B cell (primary cell): ENCODE results near the gene RABGGTB. TPM values are rescaled to one million over a fixed set of nuclear protein-coding genes. Genes with fewer than 3 reads are reported as not detected.

Experiments used
- ATAC-seq: fragments of 200-7000 bp; cut with Tn5 transposase; one replicate; pipeline ENCODE4 v1.10.0; 2021; ENCODE audit warnings: low read depth, mild to moderate bottlenecking, moderate number of reproducible peaks, moderate library complexity
- CTCF ChIA-PET: fragments of 350-600 bp; sonication (Branson Sonifier 250); formaldehyde crosslinking; loops from one replicate; lab custom pipeline; 2021; ENCODE audit warnings: antibody characterized with exemption, inconsistent platforms; lab: Charles Lee
- POLR2A ChIA-PET: fragments of 350-600 bp; sonication (Branson Sonifier 250); formaldehyde crosslinking; loops from one replicate; lab custom pipeline; 2021; ENCODE audit warnings: antibody characterized with exemption; lab: Charles Lee
- DNase-seq: peaks from one replicate; pipeline ENCODE4 v3.0.0; 2013
- H2AFZ ChIP-seq: 2 replicates; pipeline ENCODE4 v1.6.1; 2012; ENCODE audit warnings: mild to moderate bottlenecking, low read depth, low read length; ENCODE audit not compliant: insufficient read depth, poor library complexity, severe bottlenecking
- H3K27ac ChIP-seq, 2 donors: 1 replicate in 1 of 2; 2 replicates in 1 of 2; pipeline ENCODE4 v1.5.1; 2012 to 2013; ENCODE audit warnings: low read length in 2 of 2, mild to moderate bottlenecking in 2 of 2, moderate library complexity in 1 of 2
- H3K27me3 ChIP-seq, 4 experiments: fragments of 200-600 bp in 1 of 4; sonication (generic) in 1 of 4; replicated peaks in 1 of 4; 1 replicate in 2 of 4; 2 replicates in 2 of 4; pipeline versions ENCODE4 v1.6.1 to v1.7.0; 2013 to 2016; ENCODE audit warnings: low read length in 3 of 4, mild to moderate bottlenecking in 2 of 4, mixed read lengths in 1 of 4, moderate library complexity in 1 of 4; ENCODE audit not compliant: insufficient read depth in 4 of 4, control insufficient read depth in 3 of 4; ENCODE audit errors: control extremely low read depth in 1 of 4
- H3K36me3 ChIP-seq, 2 experiments: replicated peaks in 1 of 2; 1 replicate in 1 of 2; 2 replicates in 1 of 2; pipeline versions ENCODE4 v1.6.1 to v1.7.1; 2013; ENCODE audit warnings: low read length in 1 of 2; ENCODE audit not compliant: insufficient read depth in 2 of 2, control insufficient read depth in 1 of 2; ENCODE audit errors: control extremely low read depth in 1 of 2, extremely low read depth in 1 of 2
- H3K4me1 ChIP-seq, 2 donors: fragments of 200-600 bp in 1 of 2; sonication (generic) in 1 of 2; 1 replicate in 1 of 2; 2 replicates in 1 of 2; pipeline versions ENCODE4 v1.5.1 to v1.6.1; 2013 to 2017; ENCODE audit warnings: low read length in 2 of 2; ENCODE audit not compliant: control insufficient read depth in 2 of 2, insufficient read depth in 2 of 2
- H3K4me2 ChIP-seq: replicated peaks from 2 replicates; pipeline ENCODE3; 2012; ENCODE audit warnings: mild to moderate bottlenecking, low read depth, low read length; ENCODE audit not compliant: poor library complexity, severe bottlenecking
- H3K4me3 ChIP-seq, 5 experiments: fragments of 200-600 bp in 1 of 5; sonication (generic) in 1 of 5; 1 replicate in 3 of 5; 2 replicates in 2 of 5; pipeline versions ENCODE4 v1.5.1 to v1.7.0; 2011 to 2016; ENCODE audit warnings: low read length in 4 of 5, mild to moderate bottlenecking in 4 of 5, low read depth in 2 of 5, control low read depth in 1 of 5, moderate library complexity in 1 of 5; ENCODE audit not compliant: insufficient read depth in 1 of 5; ENCODE audit errors: control extremely low read depth in 1 of 5, extremely low read depth in 1 of 5
- H3K79me2 ChIP-seq: fragments of 200-600 bp; sonication (generic); one replicate; pipeline ENCODE4 v1.6.0; 2016; ENCODE audit warnings: low read length; ENCODE audit not compliant: control insufficient read depth, insufficient read depth
- H3K9ac ChIP-seq: fragments of 200-600 bp; sonication (generic); 2 replicates; pipeline ENCODE4 v1.6.1; 2017; ENCODE audit warnings: mild to moderate bottlenecking, low read length, moderate library complexity
- H3K9me3 ChIP-seq, 3 donors: one replicate each; pipeline versions ENCODE4 v1.6.1 to v1.7.1; 2013; ENCODE audit warnings: low read length in 2 of 3; ENCODE audit not compliant: control insufficient read depth in 2 of 3, insufficient read depth in 1 of 3; ENCODE audit errors: control extremely low read depth in 1 of 3
- H4K20me1 ChIP-seq: 2 replicates; pipeline ENCODE4 v1.6.0; 2012; ENCODE audit warnings: mild to moderate bottlenecking, low read length; ENCODE audit not compliant: insufficient read depth, control insufficient read depth, poor library complexity, severe bottlenecking
- H3K27ac Mint-ChIP-seq: one replicate; pipeline ENCODE4 v1.8.0; 2021; ENCODE audit warnings: mixed read lengths
- H3K27me3 Mint-ChIP-seq: one replicate; pipeline ENCODE4 v1.8.0; 2021; ENCODE audit warnings: mixed read lengths
- H3K4me1 Mint-ChIP-seq: one replicate; pipeline ENCODE4 v1.8.0; 2021; ENCODE audit warnings: mixed read lengths
- H3K4me3 Mint-ChIP-seq: one replicate; pipeline ENCODE4 v1.8.0; 2021; ENCODE audit warnings: mixed read lengths
- H3K9me3 Mint-ChIP-seq: one replicate; pipeline ENCODE4 v1.8.0; 2022; ENCODE audit warnings: mixed read lengths; ENCODE audit not compliant: insufficient read depth
- EZH2 ChIP-seq: IDR thresholded peaks from 2 replicates; pipeline ENCODE4 v1.6.1; 2012; ENCODE audit warnings: borderline replicate concordance, low read depth, mild to moderate bottlenecking, moderate library complexity, low read length; ENCODE audit not compliant: insufficient read depth, poor library complexity, severe bottlenecking
- WGBS: methylation state at CpG from one replicate; pipeline ENCODE4 v1.1.5; 2013; ENCODE audit warnings: missing lambda C conversion rate; ENCODE audit not compliant: insufficient coverage; 5-methylcytosine and 5-hydroxymethylcytosine counted together
- intact Hi-C: fragments of 100-400 bp; cut with micrococcal nuclease; formaldehyde crosslinking; loops from one replicate; pipeline ENCODE4 v1.10.0; 2022
- polyA plus RNA-seq: library from polyadenylated mRNA; depleted of rRNA; stranded (reverse); fragments of >200 nt; gene quantifications from 2 replicates; pipeline ENCODE4 v1.2.3, GENCODE V29; 2012
- total RNA-seq, 2 donors: library from RNA; stranded (reverse); fragments of 120-200 nt in 1 of 2; gene quantifications; 1 replicate in 1 of 2; 2 replicates in 1 of 2; pipeline versions ENCODE4 v1.2.3 to v1.2.4, GENCODE V29; 2013 to 2022
- TF ChIP-seq, protein P1 (sequence below): fragments of 200-600 bp; IDR thresholded peaks from one replicate; pipeline ENCODE4 v1.8.0; 2022; ENCODE audit warnings: antibody characterized with exemption, mild to moderate bottlenecking

Gene RABGGTB
- total and polyA plus RNA-seq, 2 donors (not counting 1 experiment from before 2014, with no cell fraction given): 94.1 to 134 TPM

DNA sequence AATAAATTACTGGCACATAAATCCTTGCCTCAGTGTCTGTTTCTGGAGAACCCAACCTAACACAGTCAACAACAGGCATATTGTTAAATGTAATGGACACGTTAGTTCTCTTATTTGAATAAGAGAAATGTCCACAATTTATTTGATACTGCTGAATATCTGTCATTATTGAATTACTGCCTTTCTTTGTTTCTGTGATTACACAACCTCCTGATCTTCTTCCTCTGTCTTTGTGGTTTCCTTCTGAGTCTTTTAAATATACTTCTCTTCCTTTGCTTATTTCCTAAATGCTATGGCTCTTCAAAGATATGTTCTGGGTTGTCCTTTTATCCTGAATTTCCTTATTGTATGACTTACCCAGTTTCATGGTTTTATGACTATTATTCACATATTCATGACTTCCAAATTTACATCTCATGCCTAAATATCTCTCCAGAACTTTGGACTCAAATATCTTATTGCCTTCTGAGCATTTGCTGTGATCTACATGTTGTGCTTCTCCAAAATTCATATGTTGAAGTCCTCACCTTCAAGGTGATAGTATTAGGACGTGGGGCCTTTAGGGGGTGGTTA, 50.6 kb downstream of the RABGGTB start:
- WGBS: no CpG with 5 or more reads among the region's 2 CpGs
- H3K4me1 ChIP-seq: no peaks in the 10 kb centered on the region
- TF ChIP-seq EZH2: no peak
- TF ChIP-seq, protein P1, sequence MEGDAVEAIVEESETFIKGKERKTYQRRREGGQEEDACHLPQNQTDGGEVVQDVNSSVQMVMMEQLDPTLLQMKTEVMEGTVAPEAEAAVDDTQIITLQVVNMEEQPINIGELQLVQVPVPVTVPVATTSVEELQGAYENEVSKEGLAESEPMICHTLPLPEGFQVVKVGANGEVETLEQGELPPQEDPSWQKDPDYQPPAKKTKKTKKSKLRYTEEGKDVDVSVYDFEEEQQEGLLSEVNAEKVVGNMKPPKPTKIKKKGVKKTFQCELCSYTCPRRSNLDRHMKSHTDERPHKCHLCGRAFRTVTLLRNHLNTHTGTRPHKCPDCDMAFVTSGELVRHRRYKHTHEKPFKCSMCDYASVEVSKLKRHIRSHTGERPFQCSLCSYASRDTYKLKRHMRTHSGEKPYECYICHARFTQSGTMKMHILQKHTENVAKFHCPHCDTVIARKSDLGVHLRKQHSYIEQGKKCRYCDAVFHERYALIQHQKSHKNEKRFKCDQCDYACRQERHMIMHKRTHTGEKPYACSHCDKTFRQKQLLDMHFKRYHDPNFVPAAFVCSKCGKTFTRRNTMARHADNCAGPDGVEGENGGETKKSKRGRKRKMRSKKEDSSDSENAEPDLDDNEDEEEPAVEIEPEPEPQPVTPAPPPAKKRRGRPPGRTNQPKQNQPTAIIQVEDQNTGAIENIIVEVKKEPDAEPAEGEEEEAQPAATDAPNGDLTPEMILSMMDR: no peak
- ChIA-PET CTCF (no interaction called here), POLR2A (no interaction called here)
- H3K27me3 ChIP-seq: no peaks in the 10 kb centered on the region
- no peak overlapping the region for H3K4me2 ChIP-seq
- H4K20me1 ChIP-seq: no peaks in the 10 kb centered on the region
- H3K4me3 Mint-ChIP-seq: no peak overlapping the region
- no peak overlapping the region for H2AFZ ChIP-seq
- DNase-seq: no peak
- H3K9me3 ChIP-seq: no peaks in the 10 kb centered on the region
- no peaks in the 10 kb centered on the region for H3K4me1 Mint-ChIP-seq
- no peaks in the 10 kb centered on the region for H3K27me3 Mint-ChIP-seq
- H3K27ac Mint-ChIP-seq: no peak overlapping the region
- no peak overlapping the region for H3K4me3 ChIP-seq
- peaks cover 8% of the 10 kb centered on the region for H3K9me3 Mint-ChIP-seq
- H3K9ac ChIP-seq: no peak overlapping the region
- H3K36me3 ChIP-seq: no peaks in the 10 kb centered on the region
- ATAC-seq: no peak
- H3K27ac ChIP-seq: no peak overlapping the region
- intact Hi-C loops: no loop called here
- no peaks in the 10 kb centered on the region for H3K79me2 ChIP-seq

DNA sequence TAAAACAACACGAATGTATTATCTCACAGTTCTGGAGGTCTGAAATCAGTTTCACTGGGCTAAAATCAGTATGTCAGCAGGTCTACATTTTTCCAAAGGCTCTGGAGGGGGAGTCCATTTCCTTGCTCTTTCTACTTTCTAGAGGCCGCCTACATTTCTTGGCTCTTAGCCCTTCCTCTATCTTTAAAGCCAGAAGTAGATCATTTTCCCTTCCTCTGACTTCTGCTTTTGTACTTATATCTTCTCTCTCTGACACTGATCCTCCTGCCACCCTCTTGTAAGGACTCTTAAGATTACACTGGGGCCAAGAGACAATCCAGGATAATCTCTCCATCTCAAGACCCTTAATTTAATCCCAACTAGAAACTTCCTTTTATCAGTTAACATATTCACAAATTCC, 52.0 kb downstream of the RABGGTB start:
- no peaks in the 10 kb centered on the region for H3K4me1 Mint-ChIP-seq
- H3K27me3 Mint-ChIP-seq: no peaks in the 10 kb centered on the region
- H2AFZ ChIP-seq: no peak overlapping the region
- CTCF ChIA-PET: no interaction called here
- DNase-seq (no peak), ATAC-seq (no peak)
- POLR2A ChIA-PET: no interaction called here
- no peaks in the 10 kb centered on the region for H3K36me3 ChIP-seq
- peaks cover 2% of the 10 kb centered on the region for H3K9me3 Mint-ChIP-seq
- H3K4me3 ChIP-seq: no peak overlapping the region
- no peak overlapping the region for H3K9ac ChIP-seq
- H3K27ac Mint-ChIP-seq: no peak overlapping the region
- no peak overlapping the region for H3K4me3 Mint-ChIP-seq
- TF ChIP-seq, protein P1: no peak
- no peak for TF ChIP-seq EZH2
- no peaks in the 10 kb centered on the region for H3K9me3 ChIP-seq
- 67% methylated on average over 1 of the region's 2 CpGs for WGBS
- H3K79me2 ChIP-seq: no peaks in the 10 kb centered on the region
- H3K4me1 ChIP-seq: no peaks in the 10 kb centered on the region
- no peak overlapping the region for H3K4me2 ChIP-seq
- no peaks in the 10 kb centered on the region for H4K20me1 ChIP-seq
- no peak overlapping the region for H3K27ac ChIP-seq
- intact Hi-C loops: no loop called here
- no peaks in the 10 kb centered on the region for H3K27me3 ChIP-seq
